Skin of body (tissue), 2 donors: Measurements from ENCODE around the gene PLPP1. TPM values are rescaled to one million over a fixed set of nuclear protein-coding genes. Genes with fewer than 3 reads are reported as not detected.

Experiments
- DNase-seq: peaks from one replicate; lab custom pipeline; 2025; lab: John Stamatoyannopoulos, UW
- total RNA-seq: library from RNA; depleted of rRNA; stranded (reverse); fragments of >200 nt; gene quantifications from one replicate; pipeline ENCODE4 v1.2.3, GENCODE V29; 2014

PLPP1 gene
- total RNA-seq, 1 donor from 2014 or later = 89.5 TPM

DNA sequence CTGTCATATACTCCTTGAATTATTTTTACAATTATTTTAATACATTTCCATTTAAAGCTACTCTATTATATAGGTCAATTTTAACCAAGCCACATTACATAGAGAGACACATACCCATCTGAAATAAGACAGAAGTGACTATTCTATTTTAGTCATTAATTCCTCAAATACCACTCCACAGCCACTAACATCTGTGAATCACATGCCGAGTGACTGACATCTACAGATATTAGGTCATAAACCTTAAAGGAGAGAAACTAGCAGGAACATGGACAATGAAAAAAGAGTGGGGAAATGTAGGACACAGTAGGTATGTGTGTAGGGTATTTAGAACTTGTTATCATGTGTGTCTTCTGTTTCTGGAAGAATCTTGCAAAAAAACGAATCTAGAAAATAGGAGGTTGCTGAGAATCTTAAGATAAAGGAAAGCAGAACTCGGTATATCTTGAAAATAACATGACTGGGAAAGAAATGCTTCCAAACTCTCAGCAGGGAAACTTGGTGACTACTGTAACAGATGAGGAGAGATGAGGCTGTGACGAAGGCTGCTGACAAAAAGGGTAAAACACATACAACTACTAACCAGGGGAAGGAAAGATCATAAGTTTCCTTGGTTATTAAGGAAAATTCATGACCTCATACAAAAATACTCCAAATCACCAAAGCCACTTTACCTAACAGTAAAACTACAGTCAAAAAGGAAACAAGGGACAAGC is 84.6 kb downstream of the PLPP1 start:
- DNase-seq = peak; percentile 42

DNA sequence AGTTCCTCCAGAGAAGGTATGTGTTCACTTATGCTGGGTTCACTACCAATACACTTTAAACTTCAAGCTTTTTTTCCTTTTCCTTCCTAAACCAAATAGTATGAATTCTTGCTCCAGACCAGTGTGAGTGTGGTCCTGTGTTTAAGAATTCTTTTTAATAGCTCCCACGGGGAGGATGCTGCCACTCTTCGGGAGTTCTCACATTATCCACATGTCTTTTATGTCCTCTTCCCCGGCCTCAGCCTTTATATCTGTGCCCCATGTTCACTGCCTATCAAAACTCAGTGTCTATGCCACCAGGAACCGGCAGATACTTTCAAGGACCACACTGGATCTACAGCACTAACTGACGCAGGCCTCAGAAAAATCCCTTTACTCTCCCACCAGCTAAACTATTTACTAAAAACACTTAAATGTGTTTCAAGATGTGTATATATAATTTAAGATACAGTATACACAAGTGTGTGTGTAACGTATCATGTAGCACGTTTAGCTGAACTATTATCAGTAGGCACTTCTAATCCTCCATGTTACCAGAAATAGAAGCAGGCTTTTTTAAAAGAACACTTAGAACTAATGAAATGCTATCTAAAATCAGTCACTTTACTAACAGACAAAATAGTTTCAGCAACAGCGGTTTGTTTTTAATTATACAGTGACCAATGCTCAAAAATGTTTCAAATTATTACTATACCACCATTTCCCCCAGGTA is 88.0 kb downstream of the PLPP1 start:
- DNase-seq = no peak

DNA sequence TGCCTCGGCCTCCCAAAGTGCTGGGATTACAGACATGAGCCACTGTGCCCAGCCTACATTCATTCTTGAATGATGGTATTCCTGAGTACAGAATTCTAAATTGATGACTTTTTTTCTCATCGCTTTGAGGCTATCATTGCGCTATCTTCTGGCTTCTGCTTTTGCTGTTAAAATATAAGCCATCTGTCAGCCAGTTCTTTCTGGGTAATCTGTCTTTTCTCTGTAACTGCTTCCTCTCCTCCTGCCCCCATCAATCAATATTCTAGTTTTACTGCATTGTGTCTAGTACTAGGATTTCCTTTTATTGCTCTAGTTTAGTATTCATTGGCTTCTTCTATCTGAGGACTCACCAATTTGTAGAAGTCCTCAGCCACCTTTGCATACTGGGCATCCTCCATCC is 89.0 kb downstream of the PLPP1 start:
- no peak for DNase-seq

DNA sequence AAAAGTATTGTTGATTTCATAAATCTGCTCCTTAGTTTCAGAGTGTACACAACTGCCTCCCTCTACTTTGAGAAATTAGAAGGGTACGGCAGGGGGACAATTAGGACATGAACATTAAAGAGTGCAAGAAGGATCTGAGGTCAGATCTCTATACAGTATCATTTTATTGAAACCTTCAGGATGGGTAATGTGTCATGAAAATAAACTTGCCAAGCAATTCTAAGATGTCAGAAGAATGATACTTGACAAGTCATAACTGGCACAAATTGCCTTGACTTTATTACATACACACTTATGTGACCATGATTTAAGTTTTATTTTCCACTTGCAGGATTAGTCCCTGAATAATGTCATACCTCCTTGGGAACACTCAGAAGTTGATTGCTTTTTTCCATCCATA is 92.8 kb downstream of the PLPP1 start:
- no peak for DNase-seq

DNA sequence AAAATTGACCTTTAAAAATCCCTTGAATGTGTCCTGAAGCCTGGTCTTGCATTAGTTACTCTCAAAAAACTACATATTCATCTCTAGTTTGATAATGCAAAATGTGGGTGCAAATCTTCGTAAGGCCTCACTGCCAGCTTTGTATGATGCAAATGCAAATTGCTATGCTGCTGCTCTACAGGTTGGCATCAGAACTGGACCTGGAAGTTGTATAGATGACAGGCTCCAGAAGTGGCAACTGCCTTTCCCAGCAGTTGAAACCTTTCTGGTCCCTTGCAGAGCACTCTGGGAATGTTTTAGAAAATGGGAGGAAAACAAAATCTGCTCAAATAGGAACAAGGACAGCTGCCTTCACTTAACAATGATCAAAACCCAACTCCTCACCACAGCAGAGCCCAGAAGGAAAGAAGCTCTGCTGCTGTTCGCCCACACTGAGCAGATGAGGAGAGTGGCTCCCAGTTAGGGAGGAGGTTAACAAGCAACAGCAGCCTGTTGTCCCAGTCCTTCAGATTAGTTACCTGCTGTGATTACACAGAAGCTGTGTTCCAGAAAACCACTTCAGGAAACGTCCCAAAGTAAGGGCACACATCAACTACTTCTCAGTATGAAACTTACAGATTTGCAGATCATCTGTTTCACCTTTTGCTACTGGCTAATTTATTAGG is 93.5 kb downstream of the PLPP1 start:
- peak; percentile 16 for DNase-seq

DNA sequence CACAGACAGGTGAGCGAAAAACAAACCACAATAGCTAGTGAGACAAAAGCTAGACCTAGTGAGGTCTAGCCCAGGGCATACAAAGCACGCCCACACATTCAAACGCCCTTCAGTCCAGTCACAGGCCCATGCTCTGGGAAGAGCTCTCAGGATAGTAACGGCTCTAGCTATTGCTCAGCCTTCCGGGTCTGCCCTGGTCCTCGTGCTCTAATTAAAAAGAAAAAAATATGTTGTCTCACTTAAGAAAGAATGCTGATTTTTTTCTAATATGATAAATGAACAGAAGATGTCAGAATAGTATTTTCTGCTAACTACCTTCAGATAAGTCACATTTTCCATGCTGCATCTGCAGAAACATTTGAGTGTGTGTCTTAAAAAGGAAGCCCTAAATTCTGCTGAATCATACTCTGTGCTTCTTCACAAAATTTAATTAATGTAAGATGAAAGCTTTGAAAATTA is 94.5 kb downstream of the PLPP1 start:
- peak; percentile 55 for DNase-seq

DNA sequence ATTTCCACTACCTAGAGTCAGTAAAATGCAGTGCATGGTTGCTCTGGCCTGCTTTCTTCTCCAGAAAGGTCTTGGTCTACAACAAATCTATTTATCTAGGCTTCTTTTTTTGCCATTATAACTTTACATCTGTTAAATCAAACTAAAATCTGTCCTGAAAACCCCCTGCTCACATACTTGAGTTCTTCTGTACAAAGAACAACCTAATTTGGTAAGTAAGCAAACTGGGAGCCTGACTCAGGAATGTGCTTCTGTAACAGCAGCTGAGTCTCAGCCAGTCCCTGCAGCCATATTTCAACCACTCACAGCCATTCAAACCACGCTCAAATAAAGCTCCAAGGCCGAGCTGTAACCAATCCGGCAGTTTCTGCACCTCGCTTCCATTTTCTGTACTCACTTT is 95.8 kb downstream of the PLPP1 start:
- no peak for DNase-seq

DNA sequence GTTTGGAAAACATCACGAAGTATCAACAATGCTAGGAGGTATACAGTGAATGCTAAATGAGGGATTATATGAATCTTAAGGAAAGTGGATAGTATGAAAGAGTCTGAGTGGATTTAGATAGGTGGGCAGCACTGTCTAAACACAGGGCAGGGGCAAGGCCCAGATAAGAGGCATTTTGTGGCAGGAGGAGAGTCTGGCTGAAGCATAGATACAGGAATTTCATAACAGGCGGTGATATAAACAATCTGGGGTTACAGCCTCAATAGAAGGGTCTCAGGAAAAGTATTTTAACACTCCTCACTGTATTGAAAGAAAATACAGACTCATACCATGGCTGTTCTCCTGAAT is 96.9 kb downstream of the PLPP1 start:
- no peak for DNase-seq

DNA sequence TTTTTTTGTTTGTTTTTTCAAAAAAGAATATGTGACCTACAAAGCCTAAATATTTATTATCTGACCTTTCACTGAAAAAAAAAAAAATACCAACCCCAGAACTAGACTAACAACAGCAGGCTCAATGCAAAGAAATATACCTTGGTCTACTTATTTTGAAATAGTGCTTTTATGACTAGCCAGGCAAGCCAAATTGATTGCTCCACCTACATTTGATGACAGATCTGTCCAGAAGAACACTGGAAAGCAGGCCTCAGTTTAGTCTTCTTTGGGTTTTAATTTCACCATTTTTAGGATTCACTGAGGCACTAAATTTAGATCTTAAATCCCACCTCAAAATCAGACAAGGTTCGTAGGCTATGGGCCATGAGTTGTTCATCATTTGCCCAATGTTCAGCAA is 97.3 kb downstream of the PLPP1 start:
- no peak for DNase-seq

DNA sequence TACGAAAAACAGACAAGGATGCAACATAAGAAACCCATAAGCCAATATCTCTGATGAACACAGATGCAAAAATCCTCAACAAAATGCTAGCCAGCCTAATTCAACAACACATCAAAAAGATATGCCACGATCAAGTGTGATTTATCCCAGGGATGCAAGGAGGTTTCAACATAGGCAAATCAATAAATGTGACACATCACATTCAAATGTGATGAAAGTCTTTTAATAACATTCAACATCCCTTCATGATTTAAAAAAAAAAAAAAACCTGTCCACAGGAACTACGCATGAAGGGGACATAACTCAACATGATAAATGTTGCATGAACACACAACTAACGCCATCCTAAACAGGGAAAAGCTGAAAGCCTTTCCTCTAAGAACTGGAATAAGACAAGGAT is 102.2 kb downstream of the PLPP1 start:
- no peak for DNase-seq

DNA sequence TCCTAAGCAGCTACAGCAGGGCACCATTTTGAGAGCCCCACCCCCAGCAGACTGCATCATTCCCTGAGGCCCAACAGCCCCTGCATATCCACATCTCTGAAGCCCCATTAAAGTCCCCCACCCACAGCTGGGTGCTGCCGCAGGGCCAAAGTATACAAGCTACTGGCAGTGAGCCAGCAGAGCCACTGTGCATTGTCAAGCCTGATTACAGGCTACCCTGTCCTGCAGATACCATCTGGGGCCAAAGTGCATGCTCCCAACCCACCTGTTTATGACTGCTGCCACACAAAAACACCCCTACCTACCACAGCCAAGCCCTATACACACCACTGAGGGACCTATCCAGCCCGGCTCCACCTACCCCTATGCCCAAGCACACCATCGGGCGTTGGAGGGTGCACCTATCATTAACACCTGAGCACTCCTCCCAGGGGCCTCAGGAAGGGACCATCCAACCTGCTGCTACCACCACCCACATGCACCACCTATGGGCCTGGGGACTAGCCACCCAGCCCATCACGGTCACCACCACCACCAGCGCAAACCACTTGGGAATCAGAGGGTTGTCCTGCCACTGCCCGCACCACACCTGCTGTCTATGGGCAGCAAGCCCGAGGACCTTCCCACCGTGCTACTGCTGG is 105.0 kb downstream of the PLPP1 start:
- DNase-seq = no peak

DNA sequence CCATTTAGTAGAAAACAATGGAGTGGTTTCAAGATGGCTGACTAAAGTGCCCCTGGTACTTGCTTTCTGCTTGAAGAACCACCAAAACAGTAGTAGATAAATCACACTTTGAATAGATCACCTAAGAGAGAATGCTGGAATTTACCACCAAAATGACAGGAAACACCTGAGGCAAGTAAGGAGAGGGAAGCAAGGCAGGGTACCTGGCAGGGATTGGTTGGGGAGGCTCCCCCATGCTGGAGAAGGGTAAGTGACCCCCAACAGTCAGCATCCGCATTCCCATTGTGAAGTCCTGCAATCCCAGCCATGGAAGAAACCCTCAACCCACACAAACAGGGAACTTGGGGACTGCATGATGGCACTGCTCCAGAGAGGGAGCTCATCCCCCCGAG is 105.5 kb downstream of the PLPP1 start:
- DNase-seq = no peak

DNA sequence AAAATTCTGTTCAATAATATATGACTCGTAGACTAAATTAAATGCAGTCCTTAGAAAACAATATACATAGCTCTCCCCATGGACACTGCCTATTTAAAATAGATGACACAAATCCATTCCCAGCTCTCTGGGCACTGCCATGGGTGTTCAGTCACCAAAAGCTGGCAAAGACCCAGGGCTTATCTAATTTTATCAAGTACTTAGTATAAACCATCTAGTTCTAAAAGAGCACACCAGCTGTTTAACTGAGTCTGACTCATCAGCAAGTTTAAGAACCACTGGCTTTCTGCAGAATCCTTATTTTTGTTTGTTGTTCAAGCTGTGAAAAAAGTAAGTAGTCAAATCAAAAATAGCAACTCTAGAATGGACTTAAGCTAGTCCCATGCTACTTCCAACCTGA is 107.6 kb downstream of the PLPP1 start:
- DNase-seq = no peak

DNA sequence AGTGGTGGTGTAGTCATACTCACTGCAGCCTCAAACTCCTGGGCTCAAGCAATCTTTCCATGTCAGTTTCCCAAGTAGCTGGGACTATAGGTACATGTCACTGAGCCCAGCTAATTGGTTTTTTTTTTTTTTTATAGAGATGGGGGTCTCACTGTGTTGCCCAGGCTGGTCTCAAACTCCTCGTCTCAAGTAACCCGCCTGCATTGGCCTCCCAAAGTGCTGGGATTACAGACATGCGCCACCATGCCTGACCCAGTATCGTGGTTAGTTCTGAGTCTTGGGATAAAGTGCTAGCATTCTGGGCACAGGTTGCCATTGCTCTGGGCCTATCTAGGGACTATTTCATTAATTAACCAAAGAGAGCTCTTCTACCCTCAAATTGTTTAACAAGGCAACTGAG is 108.3 kb downstream of the PLPP1 start:
- no peak for DNase-seq

DNA sequence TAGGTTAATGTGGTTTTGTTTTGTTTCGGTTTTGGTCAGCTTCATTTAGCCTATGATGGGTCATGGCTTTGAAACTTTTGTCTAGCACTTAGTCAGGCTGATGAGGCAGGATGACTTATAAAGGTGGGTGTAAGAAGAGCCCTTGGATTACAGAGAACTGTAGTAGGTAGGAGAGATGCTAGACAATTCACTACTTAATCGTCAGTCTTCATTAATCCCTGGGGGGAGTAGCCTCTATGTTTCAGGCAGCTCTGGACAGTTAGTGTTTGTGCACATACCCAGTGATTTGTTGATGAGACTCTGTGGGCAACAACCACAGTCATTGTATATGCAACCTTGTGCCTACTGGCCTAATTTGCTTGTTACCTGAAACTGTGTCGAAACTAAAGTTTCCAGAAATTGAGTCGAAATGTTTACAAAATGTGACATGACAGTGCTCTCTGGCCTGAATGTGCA is 113.7 kb downstream of the PLPP1 start:
- no peak for DNase-seq

DNA sequence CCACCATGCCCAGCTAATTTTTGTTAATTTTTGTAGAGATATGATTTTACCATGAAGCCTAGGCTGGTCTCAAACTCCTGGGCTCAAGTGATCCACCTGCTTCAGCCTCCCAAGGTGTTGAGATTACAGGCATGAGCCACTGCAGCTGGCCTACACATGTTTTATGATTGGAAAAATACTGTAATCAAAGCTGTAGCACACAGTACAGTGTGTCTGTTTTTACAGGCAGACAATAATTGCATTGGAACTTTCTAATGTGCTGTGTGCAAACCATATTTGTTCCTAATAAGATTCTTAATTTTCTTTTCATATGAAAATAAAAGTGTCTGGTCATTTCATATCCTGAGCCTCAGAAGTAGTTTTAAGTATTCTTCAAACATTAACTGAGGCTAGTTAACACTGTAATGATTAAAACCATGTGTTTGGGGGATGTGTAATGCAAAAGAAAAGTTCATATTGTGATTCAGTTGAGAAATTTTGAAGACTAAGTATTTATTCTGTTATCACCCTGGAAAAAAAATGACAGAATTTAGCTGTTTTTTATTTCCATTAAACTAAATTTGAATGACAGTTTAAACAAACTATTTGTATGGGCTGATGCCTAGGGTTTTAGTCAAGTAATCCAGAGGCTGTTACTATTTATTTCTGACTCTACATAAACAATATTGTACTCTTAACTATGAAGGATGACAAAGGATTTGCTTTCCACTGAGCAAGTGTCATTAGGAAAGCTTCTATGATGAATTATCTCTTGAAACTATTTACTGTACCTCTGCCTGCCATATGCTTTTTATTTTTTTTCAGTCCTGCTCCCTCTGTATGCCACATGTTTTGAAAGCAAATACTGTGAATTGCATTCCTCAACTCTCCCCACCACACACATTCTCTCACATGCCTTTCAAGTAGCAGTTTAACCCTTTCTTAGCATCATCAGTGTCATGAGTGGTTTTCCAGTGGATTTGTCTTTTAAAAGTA is 115.5 kb downstream of the PLPP1 start:
- peak; percentile 96 for DNase-seq

DNA sequence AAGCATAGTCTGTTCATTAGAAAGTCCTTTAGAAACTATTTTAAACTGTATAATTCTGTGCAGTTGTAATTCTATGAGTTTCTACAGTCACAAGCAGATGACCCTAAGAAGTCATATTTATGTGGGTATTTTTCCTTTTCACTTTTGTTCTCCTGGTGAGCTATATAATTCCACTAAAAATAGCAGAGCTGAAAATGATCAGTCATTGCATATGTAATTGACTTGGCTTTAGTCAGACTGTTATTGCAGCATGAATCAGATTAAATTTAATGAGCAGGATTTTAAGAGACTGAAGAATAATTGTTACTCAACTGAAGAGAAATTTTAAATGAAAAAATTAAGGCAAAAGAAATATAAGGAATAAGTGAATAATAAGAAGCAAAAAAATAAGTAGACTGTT is 118.5 kb downstream of the PLPP1 start:
- peak; percentile 27 for DNase-seq

DNA sequence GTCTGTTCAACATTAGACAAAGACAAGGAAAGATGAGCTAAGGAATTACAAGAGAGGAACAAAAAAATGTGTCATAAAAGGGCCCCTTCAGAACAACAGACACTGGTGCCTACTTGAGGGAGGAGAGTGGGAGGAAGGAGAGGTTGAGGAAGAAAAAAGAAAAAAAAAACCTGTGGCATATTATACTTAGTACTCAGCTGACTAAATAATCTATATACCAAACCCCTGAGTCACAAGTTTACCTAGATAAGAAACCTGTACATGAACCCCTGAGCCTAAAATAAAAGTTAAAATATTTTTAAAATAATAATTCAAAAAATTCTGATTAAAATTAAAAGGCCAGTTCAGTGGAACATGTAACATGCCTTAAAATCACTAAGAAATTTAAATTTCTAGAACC is 119.7 kb downstream of the PLPP1 start:
- no peak for DNase-seq

DNA sequence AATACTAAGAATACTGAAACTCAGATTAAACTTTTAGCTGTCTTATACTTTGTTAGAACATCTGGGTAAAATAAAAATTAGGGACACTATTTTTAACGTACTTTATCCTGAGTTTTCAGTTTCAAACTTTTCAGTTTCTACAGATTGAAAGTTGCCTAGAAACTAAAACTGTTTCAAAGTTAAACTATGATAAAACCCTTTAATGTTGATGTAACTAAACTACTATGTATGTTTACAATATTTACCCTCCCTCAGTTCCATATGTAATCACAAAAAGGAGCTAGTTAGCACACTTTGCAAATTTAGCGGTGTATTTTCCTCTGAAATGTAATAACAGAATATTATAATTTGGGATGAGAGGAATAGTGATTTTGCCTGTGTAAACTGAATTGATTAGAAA is 121.1 kb downstream of the PLPP1 start:
- DNase-seq = no peak

DNA sequence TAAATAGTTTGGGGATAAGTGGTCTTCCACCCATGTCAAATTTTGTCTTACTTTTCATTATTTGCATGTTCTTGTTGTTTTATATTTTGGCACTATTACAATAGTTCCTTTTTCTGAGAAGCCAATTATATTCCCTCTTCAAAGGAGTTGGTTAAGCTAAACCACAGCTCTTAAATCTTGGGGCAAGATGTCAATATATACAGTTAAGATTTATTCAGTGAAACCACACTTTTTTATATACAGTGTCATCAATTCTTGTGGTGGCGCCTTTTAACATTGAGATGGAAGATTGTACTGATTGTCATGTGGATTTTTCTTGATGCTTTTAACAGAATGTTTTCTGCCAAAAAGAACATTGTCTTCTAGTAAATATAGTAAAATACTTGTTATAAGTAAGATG is 122.9 kb downstream of the PLPP1 start:
- no peak for DNase-seq

DNA sequence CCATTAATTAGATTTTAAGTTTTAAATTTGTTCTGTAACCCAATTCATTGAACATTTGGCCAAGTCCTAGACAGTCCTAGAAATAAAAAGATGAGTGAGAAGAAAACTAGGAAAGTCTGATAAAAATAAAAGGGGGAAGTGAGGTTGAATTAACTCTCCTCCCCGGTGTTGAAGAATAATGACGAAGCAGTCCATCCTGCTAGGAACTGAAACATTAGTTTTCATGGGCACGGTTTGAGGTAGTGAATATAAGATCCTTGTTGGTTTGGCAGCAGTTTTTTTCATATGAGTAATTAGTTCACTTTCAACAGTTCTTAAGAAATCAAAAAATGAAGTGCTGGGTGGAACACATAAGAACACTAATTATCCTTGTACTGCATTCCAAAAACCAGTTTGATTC is 123.9 kb downstream of the PLPP1 start:
- DNase-seq = no peak
